Thyroid gland (tissue), 4 donors: ENCODE measurements around the gene RRAD.

Source experiments
- CTCF ChIP-seq, 6 experiments: fragments of 200-600 bp in 3 of 6; fragments of 450-650 bp in 3 of 6; sonication (generic) in 3 of 6; IDR thresholded peaks; one replicate each; pipeline ENCODE4 v1.5.1; 2016 to 2019; ENCODE audit warnings: antibody characterized with exemption in 6 of 6, mild to moderate bottlenecking in 2 of 6, inconsistent platforms in 1 of 6, moderate library complexity in 1 of 6
- POLR2A ChIP-seq, 2 donors: fragments of 450-650 bp; IDR thresholded peaks; one replicate each; pipeline ENCODE4 v1.6.1; 2017; ENCODE audit warnings: antibody characterized with exemption in 2 of 2, mild to moderate bottlenecking in 2 of 2, moderate library complexity in 1 of 2

- TF ChIP-seq POLR2A (IDR thresholded peaks at IDR 0.05), result no peak
- no peak for TF ChIP-seq CTCF (IDR thresholded peaks at IDR 0.05)
Measured at GRCh38 chr16:66874079-66874775, 51.1 kb downstream of the RRAD start.
